22Rv1 (cell line): ENCODE measurements around the gene INPP5A.

Experiments
- CTCF ChIP-seq: fragments of 450-650 bp; IDR thresholded peaks from 2 replicates; pipeline ENCODE4 v1.5.1; 2017; ENCODE audit warnings: mild to moderate bottlenecking
- ZFX ChIP-seq: fragments of 450-650 bp; IDR thresholded peaks from 2 replicates; pipeline ENCODE4 v1.6.1; 2017; ENCODE audit warnings: antibody characterized with exemption, borderline replicate concordance

- TF ChIP-seq CTCF, result no peak
- no peak for TF ChIP-seq ZFX
Observed at GRCh38 chr10:132545659-132546367, 8.2 kb downstream of the INPP5A start.
